Activated gamma-delta T cell treated with Interleukin-2 at 50 U/mL for 16 hours (primary cell): ENCODE data around the gene PLAC1.

Experiments used
- DNase-seq: peaks from one replicate; pipeline ENCODE4 v3.0.0-alpha.2; 2020

Gene PLAC1

GRCh38 chrX:134625315-134625718 is 33.0 kb downstream of the PLAC1 start:
- DNase-seq, result no peak

- DNase-seq, result no peak
Observed at GRCh38 chrX:134624046-134624430, 34.2 kb downstream of the PLAC1 start.

- no peak for DNase-seq
Observed at GRCh38 chrX:134623293-134624045, 34.8 kb downstream of the PLAC1 start.

DNA sequence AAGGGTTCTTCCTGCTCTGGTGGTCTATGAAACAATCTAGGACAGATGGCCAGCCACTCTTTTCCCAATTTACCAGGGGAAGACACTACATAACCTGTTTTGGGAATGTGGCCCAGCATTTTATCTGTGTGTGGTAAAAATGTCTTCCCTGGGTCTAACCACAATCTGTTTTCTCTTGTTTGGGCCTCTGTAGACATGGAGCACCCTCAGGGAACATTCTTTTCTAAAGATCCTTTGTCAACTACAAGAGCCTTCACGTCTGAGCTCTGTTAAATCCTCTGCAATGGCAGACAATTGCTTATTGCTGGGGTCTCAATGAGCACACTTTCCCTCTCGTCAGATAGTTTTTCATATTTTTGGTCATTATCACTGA is 35.5 kb downstream of the PLAC1 start:
- no peak for DNase-seq

GRCh38 chrX:134622056-134622812 is 36.0 kb downstream of the PLAC1 start:
- no peak for DNase-seq

DNA sequence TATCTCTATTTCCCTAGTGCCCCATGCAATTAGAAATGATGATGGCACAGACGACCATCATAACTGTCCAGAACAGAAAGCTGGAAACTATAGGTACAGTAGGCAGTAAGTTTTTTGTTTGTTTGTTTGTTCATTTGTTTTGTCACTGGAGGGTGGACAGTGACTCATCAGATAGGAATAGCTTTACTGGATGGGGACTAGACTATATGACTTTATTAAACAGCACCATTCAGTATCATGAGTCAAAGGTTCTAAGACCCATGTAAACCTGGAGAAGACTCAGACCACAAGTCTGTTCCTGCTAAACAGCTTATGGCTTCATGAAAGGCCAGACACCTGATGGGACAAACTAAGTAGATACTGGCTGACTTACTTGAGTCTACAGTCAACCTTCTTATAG is 38.4 kb downstream of the PLAC1 start:
- DNase-seq, result no peak

DNA sequence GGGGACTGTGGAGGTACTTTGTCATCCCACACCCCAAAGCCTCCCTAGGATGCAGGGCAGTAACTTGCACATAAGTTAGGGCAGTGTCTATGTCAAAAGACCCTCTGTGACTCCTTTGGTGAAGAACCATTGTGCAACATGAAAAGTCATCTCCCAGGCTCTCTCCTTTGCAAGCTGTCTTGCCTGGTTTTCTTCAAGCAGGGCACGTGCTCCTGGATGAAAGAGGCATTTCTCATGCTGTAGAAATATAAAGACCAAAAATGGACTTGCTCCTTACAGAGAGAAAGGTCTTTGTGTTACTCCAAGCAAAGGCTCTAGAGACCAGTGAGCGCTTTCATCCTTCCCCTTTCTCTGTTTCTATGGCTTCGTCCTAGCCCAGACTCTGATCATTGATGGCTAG is 44.9 kb downstream of the PLAC1 start:
- DNase-seq, result no peak

DNA sequence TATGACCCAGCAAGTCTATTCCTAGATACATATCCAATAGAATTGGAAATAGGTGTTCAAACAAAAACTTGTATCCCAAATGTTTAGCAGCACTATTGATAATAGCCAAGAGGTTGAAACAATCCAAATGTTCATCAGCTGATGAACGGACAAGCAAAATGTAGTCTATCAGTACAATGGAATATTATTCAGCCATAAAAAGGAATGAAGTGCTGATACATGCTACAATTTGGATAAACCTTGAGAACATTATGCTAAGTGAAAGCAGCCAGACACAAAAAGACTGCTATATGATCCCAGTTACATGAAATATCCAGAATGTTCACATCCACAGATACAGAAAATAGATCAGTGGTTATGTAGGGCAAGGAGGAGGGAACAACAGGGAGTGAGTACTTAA is 50.1 kb downstream of the PLAC1 start:
- DNase-seq, result no peak

GRCh38 chrX:134607523-134607922 is 50.7 kb downstream of the PLAC1 start:
- DNase-seq, result no peak

GRCh38 chrX:134604701-134605311 is 53.5 kb downstream of the PLAC1 start:
- DNase-seq, result no peak

DNA sequence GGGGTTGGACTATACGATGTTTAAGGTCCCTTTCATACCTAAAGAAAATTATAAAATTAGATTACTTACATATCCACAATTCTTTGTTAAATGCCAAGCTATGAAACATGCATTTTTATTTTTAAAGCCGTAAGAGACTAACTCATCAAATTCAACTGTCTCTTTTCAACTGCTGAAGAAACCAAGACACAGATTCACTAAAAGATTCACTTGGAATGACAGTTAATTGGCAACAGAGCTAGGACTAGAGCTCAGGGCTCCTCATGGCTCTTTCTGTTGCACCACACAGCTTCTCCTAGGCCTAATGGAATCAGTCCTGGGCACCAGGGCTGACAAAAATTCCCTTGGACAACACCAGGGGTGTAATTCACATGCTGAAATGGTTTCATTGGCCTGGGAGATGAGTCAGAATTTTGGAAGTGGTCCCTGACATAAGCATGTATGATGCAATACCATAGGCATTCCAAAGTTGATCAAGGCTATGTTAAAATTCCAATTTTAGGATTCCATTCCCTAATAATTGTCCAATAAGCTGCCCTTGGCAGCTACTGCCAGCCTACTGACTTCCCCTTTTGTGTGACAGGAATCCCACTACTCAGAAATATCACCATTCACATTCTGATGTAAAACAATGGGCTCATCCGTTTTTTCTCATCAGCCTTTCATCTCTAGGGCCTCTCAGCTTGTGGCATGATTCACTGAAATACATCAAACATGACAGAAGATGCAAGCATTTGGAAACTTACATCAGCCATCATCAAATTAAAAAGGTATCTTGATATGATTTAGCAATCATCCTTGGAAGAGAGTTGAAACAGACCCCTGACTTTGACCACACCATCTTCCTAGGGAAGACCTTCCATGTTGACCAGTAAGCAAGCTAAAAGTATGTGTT is 54.2 kb downstream of the PLAC1 start:
- DNase-seq, result no peak

- no peak for DNase-seq
Observed at GRCh38 chrX:134602410-134602809, 55.9 kb downstream of the PLAC1 start.

- DNase-seq, result no peak
Observed at GRCh38 chrX:134601240-134601765, 57.0 kb downstream of the PLAC1 start.

- DNase-seq, result no peak
Observed at GRCh38 chrX:134600714-134601113, 57.6 kb downstream of the PLAC1 start.

DNA sequence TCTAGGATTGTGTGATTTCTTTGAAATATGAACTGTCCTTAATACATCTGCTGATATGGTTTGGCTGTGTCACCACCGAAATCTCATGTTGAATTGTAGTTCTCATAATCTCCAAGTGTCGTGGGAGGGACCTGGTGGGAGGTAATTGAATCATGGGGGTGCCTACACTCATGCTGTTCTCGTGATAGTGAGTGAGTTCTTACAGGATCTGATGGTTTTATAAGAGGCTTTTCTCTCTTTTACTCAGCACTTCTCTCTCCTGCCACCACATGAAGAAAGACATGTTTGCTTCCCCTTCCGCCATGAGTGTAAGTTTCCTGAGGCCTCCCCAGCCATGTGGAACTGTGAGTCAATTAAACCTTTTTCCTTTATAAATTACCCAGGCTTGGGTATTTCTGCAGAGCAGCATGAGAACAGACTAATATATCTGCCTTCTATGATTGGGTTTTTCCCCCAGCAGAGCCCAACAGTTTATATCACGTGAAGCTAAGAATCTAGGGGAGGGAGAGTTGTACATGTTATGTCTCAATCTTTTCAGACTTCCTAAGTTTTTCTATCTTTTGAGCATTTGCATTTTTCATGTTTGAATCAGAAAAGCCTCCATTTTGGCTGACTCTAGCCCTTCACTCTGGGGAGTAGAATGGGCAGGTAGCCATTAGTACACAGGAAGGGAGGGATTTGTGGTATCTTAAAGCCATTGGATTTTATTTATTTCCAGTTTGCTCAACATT is 58.9 kb downstream of the PLAC1 start:
- no peak for DNase-seq

GRCh38 chrX:134592303-134592702 is 66.0 kb downstream of the PLAC1 start:
- DNase-seq, result no peak

- no peak for DNase-seq
Observed at GRCh38 chrX:134591502-134591901, 66.8 kb downstream of the PLAC1 start.

DNA sequence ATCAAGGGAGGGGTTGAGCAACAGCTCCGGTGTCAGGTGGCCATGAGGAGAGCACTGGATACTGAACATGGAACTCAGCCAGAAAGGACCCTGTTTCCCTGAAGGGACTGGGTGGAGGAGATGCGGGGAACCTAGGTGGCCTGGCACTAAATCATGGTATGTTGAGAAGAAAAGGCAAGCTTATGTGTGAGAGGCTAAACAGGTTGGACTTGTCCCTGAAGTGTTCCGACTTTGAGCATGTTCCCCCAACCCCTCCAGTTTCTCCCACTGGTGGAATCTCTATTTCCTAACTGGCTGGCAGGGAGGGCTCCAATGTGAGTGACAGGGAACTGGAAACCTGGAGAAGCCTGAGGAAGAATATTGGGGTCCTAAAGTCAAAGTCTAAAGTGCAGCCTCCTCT is 69.5 kb downstream of the PLAC1 start:
- no peak for DNase-seq

DNA sequence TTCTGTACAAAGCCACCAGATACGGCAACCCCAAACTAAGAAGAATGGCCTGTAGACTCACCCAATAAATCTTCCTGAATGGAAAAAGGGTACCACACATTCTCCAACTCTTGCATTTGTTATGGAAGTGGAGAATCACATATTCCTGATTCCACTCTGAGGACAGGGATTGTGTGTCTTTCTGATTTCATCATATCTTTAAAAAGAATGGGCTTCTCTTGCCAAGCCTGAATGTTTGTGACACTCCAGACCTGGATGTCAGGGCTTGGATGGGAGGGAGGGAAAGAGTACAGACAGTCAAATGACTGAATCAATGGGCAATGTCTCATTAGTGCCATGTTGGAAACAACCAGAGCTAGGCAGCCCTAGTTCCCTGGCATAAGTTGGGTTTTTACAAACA is 77.4 kb downstream of the PLAC1 start:
- DNase-seq, result no peak

- DNase-seq, result no peak
Observed at GRCh38 chrX:134573683-134574035, 84.6 kb downstream of the PLAC1 start.

- DNase-seq, result no peak
Observed at GRCh38 chrX:134572816-134573682, 85.2 kb downstream of the PLAC1 start.
